GM12864 (cell line): Measurements from ENCODE around the gene GCSH.

Experiments
- DNase-seq: peaks from one replicate; pipeline ENCODE4 v3.0.0-alpha.2; 2011; ENCODE audit warnings: low read depth
- H3K4me3 ChIP-seq: 2 replicates; pipeline ENCODE4 v1.5.1; 2011; ENCODE audit warnings: mild to moderate bottlenecking, low read depth, low read length, control low read depth
- TF ChIP-seq, protein P1 (sequence below): IDR thresholded peaks from 2 replicates; pipeline ENCODE4 v1.5.1; 2011; ENCODE audit warnings: low read depth, mild to moderate bottlenecking, moderate library complexity, low read length, control low read depth, inconsistent platforms; ENCODE audit errors: missing control alignments

Gene GCSH

DNA sequence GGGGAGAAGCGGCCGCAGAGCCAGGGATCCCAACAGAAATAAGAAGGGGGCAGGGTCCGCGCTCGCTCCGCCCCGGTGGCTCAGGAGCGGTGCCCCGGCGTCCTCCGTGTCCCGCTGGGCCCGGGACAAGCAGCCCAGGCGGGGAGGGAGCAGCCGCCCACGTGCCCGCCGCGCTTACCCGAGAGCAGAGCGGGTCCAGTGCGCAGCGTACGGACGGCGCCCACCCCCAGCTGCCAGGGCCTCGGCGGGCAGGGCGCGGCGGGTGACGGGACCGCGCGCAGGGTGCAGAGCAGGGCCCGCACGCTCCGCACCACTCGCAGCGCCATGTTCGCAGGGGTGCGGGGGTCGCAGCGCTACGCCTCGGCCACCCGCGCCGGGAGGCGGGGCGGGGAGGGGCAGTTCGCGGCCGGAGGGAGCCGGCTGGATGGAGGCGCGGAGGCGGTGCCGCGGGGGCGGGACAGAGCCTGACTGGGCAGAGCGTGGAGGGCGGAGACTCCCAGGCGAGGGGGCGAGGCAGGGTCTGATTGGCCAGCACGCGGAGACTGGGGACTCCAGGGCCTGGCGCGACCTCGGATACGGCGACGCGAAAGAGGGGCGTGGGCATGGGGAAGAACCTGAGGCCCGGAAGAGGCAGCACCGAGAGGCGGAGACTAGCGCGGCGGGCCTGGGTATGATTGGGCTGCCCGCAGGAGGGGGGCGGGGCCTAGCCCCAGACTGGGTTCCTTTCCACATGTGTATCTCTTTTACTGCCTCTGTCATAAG, at the start of gene GCSH:
TSS of gene GCSH (minus strand) at position 443 of the 762 bp plus-strand sequence. CDS start at position 326, 117 bp downstream.
- TF ChIP-seq, protein P1, sequence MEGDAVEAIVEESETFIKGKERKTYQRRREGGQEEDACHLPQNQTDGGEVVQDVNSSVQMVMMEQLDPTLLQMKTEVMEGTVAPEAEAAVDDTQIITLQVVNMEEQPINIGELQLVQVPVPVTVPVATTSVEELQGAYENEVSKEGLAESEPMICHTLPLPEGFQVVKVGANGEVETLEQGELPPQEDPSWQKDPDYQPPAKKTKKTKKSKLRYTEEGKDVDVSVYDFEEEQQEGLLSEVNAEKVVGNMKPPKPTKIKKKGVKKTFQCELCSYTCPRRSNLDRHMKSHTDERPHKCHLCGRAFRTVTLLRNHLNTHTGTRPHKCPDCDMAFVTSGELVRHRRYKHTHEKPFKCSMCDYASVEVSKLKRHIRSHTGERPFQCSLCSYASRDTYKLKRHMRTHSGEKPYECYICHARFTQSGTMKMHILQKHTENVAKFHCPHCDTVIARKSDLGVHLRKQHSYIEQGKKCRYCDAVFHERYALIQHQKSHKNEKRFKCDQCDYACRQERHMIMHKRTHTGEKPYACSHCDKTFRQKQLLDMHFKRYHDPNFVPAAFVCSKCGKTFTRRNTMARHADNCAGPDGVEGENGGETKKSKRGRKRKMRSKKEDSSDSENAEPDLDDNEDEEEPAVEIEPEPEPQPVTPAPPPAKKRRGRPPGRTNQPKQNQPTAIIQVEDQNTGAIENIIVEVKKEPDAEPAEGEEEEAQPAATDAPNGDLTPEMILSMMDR: no peak
- DNase-seq: peak; percentile 96
- peak within 1 kb of the TSS; percentile 88 for H3K4me3 ChIP-seq

DNA sequence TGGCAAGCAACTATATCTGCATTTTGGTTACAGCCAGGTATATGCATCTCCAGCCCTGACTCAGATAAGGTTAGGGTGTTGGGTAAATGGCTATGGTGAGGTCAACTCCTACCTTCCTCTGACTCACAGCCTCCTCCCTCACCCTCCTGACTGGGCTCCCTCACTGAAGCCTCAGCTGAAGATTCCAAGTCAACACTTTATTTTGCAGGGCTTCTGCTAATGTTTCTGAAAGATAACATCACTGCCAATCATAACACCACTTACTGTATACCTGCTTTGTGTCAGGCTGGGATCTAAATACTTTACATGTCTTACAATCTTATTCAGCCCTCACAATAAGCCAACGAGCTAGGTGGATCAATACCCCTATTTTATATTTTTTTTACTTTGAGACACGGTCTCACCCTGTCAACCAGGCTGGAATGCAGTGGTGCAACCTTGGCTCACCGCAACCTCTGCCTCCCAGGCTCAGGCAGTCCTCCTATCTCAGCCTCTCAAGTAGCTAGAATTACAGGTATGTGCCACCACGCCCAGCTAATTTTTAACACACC, 47.8 kb upstream of the GCSH start:
- DNase-seq: no peak
- no peak overlapping the region for H3K4me3 ChIP-seq
- TF ChIP-seq, protein P1: no peak

DNA sequence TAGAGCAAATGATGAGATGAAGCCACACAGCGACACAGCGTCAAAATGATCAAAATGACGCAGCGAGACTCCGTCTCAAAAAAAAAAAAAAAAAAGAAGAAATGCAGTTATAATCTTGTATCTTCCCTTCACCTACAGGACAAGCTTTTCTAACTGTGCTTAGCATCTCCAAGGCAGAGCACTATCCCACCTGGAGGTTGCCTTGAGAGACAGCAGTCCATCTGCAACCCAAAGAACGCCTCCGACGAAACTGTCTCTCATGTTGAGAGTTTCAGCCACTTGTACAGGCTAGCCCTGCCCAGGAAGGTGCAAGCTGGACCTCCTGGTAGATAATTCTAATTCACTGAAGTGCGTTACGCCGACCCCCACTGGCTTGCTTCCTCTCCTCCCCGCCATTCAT, 46.7 kb upstream of the GCSH start:
- H3K4me3 ChIP-seq: no peak overlapping the region
- TF ChIP-seq, protein P1: no peak
- DNase-seq: no peak

DNA sequence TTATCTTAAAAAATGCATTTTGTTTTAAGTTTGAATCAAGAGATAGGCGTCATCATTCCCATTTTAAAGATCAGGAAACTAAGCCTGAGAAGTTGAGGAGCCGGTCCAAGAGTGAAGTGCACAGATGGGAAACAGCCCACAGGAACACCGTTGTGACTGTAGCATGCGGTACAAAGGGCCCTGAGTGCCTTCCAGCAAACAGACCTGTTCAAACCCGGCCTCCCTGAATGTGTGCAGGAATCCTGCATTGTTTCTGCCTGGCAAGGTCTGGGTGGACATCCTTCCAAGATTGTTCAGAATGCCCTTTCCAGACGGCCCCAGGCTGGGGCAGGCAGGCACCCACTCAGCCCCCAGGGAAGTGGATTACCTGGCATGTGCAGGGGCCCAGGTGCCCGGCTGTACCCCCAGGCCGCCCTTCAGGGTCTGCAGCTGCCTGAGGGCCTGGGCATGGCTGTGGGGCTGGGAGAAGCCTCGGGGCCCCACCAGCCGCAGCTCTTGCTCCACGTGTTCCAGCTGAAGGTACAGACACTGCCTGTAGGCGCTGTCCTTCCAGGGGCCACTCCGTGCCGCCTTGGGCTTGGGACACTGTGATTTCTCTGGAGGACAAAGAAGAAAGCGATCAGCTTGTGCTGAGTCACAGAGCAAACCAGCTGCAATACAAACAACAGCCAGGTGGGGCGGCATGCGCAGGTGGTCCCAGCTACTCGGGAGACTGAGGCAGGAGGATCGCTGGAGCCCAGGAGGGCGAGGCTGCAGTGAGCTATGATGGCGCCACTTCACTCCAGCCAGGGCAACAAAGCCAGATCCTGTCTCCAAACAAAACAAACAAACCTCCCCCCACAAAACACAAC, 45.0 kb upstream of the GCSH start:
- no peak overlapping the region for H3K4me3 ChIP-seq
- TF ChIP-seq, protein P1: peak; percentile 53
- DNase-seq: no peak

DNA sequence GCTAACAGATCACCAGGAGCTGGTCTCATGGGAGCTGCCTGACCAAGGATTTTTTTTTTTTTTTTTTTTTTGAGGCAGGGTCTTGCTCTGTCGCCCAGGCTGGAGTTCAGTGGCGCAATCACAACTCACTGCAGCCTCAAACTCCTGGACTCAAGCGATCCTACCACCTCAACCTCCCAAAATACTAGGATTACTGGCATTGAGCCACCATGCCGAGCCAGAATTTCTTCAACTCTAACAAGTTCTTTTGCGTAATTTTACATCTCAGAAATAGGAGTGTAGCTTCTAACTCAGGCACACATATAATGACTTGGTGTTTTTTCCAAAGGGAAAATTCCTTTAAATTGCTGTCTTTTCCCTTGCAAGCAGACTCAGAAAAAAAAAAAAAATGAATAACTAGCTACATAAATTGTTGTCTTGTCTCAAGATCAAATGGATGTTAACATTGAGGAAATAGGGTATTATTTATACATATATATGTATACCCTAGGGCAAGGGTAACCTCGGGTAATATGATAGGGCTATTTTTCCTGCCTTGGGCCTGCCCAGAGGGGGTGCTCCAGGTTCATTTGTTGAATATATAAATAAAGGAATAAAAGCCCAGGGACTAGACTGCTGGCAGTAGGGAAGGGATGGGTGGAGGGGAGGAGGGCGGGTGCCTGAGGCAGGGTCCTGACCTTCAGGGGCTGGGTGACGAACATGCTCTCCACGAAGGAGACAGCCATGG, 42.8 kb upstream of the GCSH start:
- H3K4me3 ChIP-seq: no peak overlapping the region
- no peak for DNase-seq
- TF ChIP-seq, protein P1: no peak

DNA sequence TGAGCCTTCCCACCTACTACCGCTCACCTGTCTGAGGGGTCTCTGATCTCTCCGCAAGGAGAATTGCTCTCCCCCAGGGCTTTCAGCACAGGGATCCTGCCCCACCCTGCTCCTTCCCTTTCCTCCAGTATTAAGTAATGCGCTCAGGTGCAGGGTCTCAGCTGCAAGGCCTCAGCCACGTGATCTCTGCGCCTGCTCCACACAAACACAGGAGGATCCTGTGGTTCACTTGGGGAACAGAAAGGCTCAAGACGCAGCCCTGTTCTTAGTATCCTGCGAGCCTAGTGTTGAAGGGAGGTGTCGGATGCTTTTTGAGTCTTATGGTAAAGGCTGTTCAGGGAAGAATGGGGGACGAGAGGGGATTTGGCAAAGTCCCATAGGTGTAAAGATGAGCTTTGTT, 41.6 kb upstream of the GCSH start:
- TF ChIP-seq, protein P1: no peak
- no peak for DNase-seq
- no peak overlapping the region for H3K4me3 ChIP-seq
